ENCODE measurements around the gene FCN1. TPM values are rescaled to one million over a fixed set of nuclear protein-coding genes. Genes with fewer than 3 reads are reported as not detected.

FCN1 gene
- total RNA-seq = not detected

DNA sequence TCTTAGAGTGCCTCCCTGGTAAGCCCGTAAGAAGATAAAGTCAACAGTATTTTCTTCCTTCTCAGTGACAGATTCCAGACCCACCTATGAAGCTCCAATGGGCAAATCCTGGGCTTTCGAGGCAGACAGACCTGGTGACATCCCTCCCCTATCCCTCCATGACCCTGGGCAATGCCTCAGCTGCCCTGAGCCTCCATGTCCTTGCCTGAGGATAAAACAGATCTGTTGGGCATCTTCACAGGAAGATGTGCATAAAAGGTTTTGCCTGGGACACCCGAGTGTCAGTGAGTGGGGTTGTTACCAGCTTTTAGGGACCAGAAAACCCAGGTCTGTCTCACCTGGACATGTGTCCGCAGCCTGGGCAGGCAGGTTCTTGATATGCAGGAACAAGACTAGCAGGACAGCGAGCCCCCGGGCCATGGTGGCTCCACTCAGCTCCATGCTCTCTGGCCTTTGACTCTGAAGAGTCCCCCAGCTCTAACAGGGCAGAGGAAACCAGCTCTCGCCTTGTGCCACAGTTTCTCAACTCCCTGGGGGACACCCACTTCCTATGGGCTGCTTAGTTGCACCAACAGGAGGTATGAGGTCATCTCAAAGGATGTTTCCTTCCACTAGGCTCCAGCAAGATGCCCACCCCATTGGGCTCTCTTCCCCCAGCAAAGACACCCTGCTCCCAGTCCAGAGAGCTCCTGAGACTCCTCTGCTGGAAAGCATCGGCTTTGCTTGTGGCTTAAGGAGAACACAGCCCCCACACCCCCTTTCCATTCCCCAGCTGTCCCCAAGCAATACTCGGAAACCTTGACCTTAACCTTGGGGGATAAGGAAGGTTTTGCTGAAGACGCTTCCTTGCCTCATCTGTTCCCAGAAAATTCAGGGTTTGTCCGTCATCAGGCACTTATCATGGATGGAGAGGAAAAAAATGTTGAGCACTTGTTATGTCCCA, at the start of gene FCN1:
Gene FCN1, minus strand, starts transcription at position 482 of the 943 bp plus-strand sequence. Its CDS starts 41 bp downstream, at position 441.
- H3K4me1 ChIP-seq = no peaks in the 10 kb centered on the region
- intact Hi-C loops (cut with DNase I) = no loop called here
- H3K27me3 ChIP-seq = no peaks in the 10 kb centered on the region
- H3K36me3 ChIP-seq = no peaks in the 10 kb centered on the region
- H3K27ac ChIP-seq = no peak within 1 kb of the TSS
- DNase-seq (ENCODE audit: low spot score in 2 of 2) = peak in 1 of 2 donors; percentile 59
- H3K4me3 ChIP-seq = no peak within 1 kb of the TSS
- TF ChIP-seq CTCF (IDR thresholded peaks at IDR 0.05) = no peak
- H3K9me3 ChIP-seq = peaks cover 0 to 4% of the 10 kb centered on the region in 2 donors

DNA sequence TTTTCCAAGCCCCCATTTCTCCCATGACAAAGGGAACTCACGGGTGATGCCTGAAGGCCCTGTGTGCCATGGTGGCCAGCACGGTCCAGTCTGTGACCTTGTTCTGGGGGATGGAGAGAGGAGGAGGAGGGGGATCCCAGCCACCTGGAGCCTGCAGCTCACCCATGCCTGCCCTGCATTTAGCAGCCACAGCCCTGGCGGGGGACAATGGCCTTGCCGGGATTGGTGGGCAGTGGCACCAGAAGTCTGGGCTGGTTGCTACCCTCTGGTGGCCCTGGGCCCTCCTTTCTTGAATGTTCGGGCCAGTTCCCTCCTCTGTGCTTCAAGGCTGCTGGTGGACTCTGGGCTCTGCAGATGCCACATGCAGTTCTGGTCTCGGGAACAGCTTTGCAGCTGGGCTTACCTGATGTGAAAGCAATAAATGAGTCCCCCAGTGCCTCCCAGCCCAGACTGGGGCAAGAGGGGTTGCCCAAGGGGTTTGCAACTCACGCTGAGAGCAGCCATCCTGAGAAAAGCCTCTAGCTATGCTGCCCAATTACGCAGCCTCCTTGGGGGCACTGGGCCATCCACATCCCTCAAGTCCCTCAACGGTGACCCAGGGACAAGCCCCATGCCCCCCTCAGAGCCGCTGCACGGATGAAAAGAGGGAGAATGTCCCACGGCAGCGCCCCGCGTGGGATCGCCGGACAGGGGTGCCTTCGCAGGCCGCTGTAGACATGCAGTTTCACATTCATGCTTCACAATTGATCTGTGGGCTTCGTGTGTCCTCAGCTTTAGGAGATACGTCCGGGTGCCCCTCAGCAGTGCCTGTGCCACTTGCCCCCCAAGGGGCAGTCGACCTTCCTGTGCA, 49.2 kb upstream of the FCN1 start:
- no peaks in the 10 kb centered on the region for H3K4me1 ChIP-seq
- no peaks in the 10 kb centered on the region for H3K36me3 ChIP-seq
- H3K27ac ChIP-seq = no peak overlapping the region
- DNase-seq (ENCODE audit: low spot score in 2 of 2) = peak in 1 of 2 donors; percentile 50
- intact Hi-C loops (cut with DNase I) = no loop called here
- no peak overlapping the region for H3K4me3 ChIP-seq
- no peaks in the 10 kb centered on the region for H3K9me3 ChIP-seq
- no peaks in the 10 kb centered on the region for H3K27me3 ChIP-seq
- TF ChIP-seq CTCF (IDR thresholded peaks at IDR 0.05) = no peak

- Histone ChIP-seq H3K36me3 (no peaks in the 10 kb centered on the region), H3K27me3 (no peaks in the 10 kb centered on the region), H3K9me3 (no peaks in the 10 kb centered on the region), H3K4me3 (no peak overlapping the region), H3K27ac (no peak overlapping the region), H3K4me1 (no peaks in the 10 kb centered on the region)
- intact Hi-C loops (cut with DNase I) = no loop called here
- DNase-seq (ENCODE audit: low spot score in 2 of 2) = peak in 1 of 2 donors; percentile 44
- no peak for TF ChIP-seq CTCF (IDR thresholded peaks at IDR 0.05)
Observed at GRCh38 chr9:134966270-134966669, 48.6 kb upstream of the FCN1 start.

DNA sequence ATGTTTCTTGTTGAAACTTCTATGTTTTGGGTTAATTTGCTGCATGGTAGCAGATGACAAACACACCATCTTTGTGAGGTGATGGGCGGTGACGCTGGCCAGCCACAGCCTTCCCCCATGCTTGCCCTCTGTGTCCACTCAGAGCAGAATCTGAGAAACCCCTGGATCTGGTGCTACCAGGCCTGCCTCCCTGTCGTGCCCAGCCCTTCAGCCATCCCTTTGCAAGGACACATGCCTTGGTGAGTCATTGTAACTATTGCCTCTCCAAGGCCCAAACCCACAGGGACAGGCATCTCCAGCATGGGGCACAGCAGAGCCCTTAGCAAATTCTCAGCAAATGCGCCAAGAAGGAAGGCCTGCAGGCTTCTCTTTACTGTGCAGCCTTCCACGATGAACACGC, 48.1 kb upstream of the FCN1 start:
- DNase-seq (ENCODE audit: low spot score in 2 of 2) = peak in 1 of 2 donors; percentile 35
- Histone ChIP-seq H3K4me3 (no peak overlapping the region), H3K4me1 (no peaks in the 10 kb centered on the region), H3K36me3 (no peaks in the 10 kb centered on the region), H3K27me3 (no peaks in the 10 kb centered on the region), H3K27ac (no peak overlapping the region), H3K9me3 (no peaks in the 10 kb centered on the region)
- intact Hi-C loops (cut with DNase I) = no loop called here
- no peak for TF ChIP-seq CTCF (IDR thresholded peaks at IDR 0.05)

GRCh38 chr9:134965411-134965810, 47.7 kb upstream of the FCN1 start:
- H3K9me3 ChIP-seq = no peaks in the 10 kb centered on the region
- no peaks in the 10 kb centered on the region for H3K36me3 ChIP-seq
- no peak overlapping the region for H3K27ac ChIP-seq
- intact Hi-C loops (cut with DNase I) = no loop called here
- no peaks in the 10 kb centered on the region for H3K27me3 ChIP-seq
- H3K4me1 ChIP-seq = no peaks in the 10 kb centered on the region
- no peak overlapping the region for H3K4me3 ChIP-seq
- no peak for TF ChIP-seq CTCF (IDR thresholded peaks at IDR 0.05)
- peak in 1 of 2 donors; percentile 58 for DNase-seq (ENCODE audit: low spot score in 2 of 2)

Measured in ascending aorta (tissue), 2 donors.